ENCODE data around the gene GDAP1L1. TPM values are rescaled to one million over a fixed set of nuclear protein-coding genes. Genes with fewer than 3 reads are reported as not detected.
"Not testable (repeated sequence)": the region's sequence is repeated elsewhere in the genome, so short reads cannot be mapped to it uniquely, and the experiment has no call there.

GDAP1L1 gene
- total and polyA plus RNA-seq, 2 experiments from 2014 or later = 0.77 to 2.2 TPM

- no peaks in the 10 kb centered on the region for H4K20me1 ChIP-seq (ENCODE audit: insufficient read depth, poor library complexity, severe bottlenecking)
- DNase-seq (ENCODE audit: low spot score) = no peak
Measured at GRCh38 chr20:44324343-44324742, 77.2 kb downstream of the GDAP1L1 start.

GRCh38 chr20:44326391-44327159 is 79.5 kb downstream of the GDAP1L1 start:
- H3K27ac ChIP-seq = no peak overlapping the region
- H3K4me2 ChIP-seq = peak overlapping the region; percentile 77
- peak overlapping the region; percentile 60 for H2AFZ ChIP-seq
- no peaks in the 10 kb centered on the region for H3K27me3 ChIP-seq
- no peaks in the 10 kb centered on the region for H3K36me3 ChIP-seq (replicated peaks; ENCODE audit: insufficient read depth, low read depth)
- H3K79me2 ChIP-seq = no peaks in the 10 kb centered on the region
- no peak for TF ChIP-seq EZH2 (IDR thresholded peaks at IDR 0.05; ENCODE audit: borderline replicate concordance)
- TF ChIP-seq, protein P1, sequence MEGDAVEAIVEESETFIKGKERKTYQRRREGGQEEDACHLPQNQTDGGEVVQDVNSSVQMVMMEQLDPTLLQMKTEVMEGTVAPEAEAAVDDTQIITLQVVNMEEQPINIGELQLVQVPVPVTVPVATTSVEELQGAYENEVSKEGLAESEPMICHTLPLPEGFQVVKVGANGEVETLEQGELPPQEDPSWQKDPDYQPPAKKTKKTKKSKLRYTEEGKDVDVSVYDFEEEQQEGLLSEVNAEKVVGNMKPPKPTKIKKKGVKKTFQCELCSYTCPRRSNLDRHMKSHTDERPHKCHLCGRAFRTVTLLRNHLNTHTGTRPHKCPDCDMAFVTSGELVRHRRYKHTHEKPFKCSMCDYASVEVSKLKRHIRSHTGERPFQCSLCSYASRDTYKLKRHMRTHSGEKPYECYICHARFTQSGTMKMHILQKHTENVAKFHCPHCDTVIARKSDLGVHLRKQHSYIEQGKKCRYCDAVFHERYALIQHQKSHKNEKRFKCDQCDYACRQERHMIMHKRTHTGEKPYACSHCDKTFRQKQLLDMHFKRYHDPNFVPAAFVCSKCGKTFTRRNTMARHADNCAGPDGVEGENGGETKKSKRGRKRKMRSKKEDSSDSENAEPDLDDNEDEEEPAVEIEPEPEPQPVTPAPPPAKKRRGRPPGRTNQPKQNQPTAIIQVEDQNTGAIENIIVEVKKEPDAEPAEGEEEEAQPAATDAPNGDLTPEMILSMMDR (IDR thresholded peaks at IDR 0.05; ENCODE audit: poor library complexity) = no peak
- TF ChIP-seq EZH2phosphoT487 (IDR thresholded peaks at IDR 0.05; ENCODE audit: low read depth, severe bottlenecking, unreplicated experiment) = no peak
- peak; percentile 22 for DNase-seq (ENCODE audit: low spot score)
- WGBS (ENCODE audit: low lambda C conversion rate, missing lambda C conversion rate) = 71% methylated on average over 9 of the region's 50 CpGs
- H4K20me1 ChIP-seq (ENCODE audit: insufficient read depth, poor library complexity, severe bottlenecking) = no peaks in the 10 kb centered on the region
- peaks cover 6% of the 10 kb centered on the region for H3K4me1 ChIP-seq (ENCODE audit: insufficient read depth)
- H3K9me2 ChIP-seq (replicated peaks; ENCODE audit: insufficient read depth) = no peaks in the 10 kb centered on the region
- no peaks in the 10 kb centered on the region for H3K9me3 ChIP-seq (ENCODE audit: low read depth)
- H3K4me3 ChIP-seq = no peak overlapping the region

More at GRCh38 chr20:44324343-44324742, 77.2 kb downstream of the GDAP1L1 start:
- H3K4me2 ChIP-seq = no peak overlapping the region
- no peak overlapping the region for H3K27ac ChIP-seq
- peaks cover 6% of the 10 kb centered on the region for H3K4me1 ChIP-seq (ENCODE audit: insufficient read depth)
- no peaks in the 10 kb centered on the region for H3K36me3 ChIP-seq (replicated peaks; ENCODE audit: insufficient read depth, low read depth)
- H3K4me3 ChIP-seq = no peak overlapping the region
- 40% methylated on average over 1 of the region's 1 CpG for WGBS (ENCODE audit: low lambda C conversion rate, missing lambda C conversion rate)
- no peaks in the 10 kb centered on the region for H3K79me2 ChIP-seq
- no peak overlapping the region for H2AFZ ChIP-seq
- H3K9me2 ChIP-seq (replicated peaks; ENCODE audit: insufficient read depth) = no peaks in the 10 kb centered on the region
- H3K9me3 ChIP-seq (ENCODE audit: low read depth) = no peaks in the 10 kb centered on the region
- no peak for TF ChIP-seq EZH2phosphoT487 (IDR thresholded peaks at IDR 0.05; ENCODE audit: low read depth, severe bottlenecking, unreplicated experiment)
- no peaks in the 10 kb centered on the region for H3K27me3 ChIP-seq

- not testable (repeated sequence) for H3K4me2 ChIP-seq; H3K9me2 ChIP-seq (replicated peaks; ENCODE audit: insufficient read depth); H2AFZ ChIP-seq; H3K4me1 ChIP-seq (ENCODE audit: insufficient read depth); H4K20me1 ChIP-seq (ENCODE audit: insufficient read depth, poor library complexity, severe bottlenecking); H3K27me3 ChIP-seq; H3K27ac ChIP-seq; DNase-seq (ENCODE audit: low spot score); H3K79me2 ChIP-seq; H3K4me3 ChIP-seq; H3K36me3 ChIP-seq (replicated peaks; ENCODE audit: insufficient read depth, low read depth); H3K9me3 ChIP-seq (ENCODE audit: low read depth)
- WGBS (ENCODE audit: low lambda C conversion rate, missing lambda C conversion rate) = 92% methylated on average over 6 of the region's 7 CpGs
Measured at GRCh38 chr20:44327748-44328147, 80.6 kb downstream of the GDAP1L1 start.

DNA sequence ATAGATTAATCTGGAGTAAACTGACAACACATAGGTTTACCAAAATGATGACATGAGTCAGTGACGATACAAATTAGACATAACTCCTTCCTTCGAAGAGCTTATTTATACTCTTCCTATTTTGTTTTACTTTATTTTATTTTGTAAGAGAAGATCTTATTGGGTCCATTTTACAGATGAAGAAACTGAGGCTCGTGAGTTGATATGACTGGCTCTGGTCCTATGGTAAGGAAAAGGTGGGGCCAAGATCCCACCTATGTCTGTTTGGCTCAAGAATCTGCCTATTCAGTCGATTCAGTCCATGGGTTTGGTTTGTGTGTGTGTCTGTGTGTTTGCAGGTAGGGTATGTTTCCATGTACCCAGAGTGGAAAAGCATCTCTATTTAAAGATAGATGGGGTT is 81.3 kb downstream of the GDAP1L1 start:
- H3K9me2 ChIP-seq (replicated peaks; ENCODE audit: insufficient read depth) = no peaks in the 10 kb centered on the region
- TF ChIP-seq, protein P1 (IDR thresholded peaks at IDR 0.05; ENCODE audit: poor library complexity) = no peak
- TF ChIP-seq EZH2phosphoT487 (IDR thresholded peaks at IDR 0.05; ENCODE audit: low read depth, severe bottlenecking, unreplicated experiment) (no peak), EZH2 (IDR thresholded peaks at IDR 0.05; ENCODE audit: borderline replicate concordance) (no peak)
- no peaks in the 10 kb centered on the region for H4K20me1 ChIP-seq (ENCODE audit: insufficient read depth, poor library complexity, severe bottlenecking)
- DNase-seq (ENCODE audit: low spot score) = no peak
- H3K9me3 ChIP-seq (ENCODE audit: low read depth) = no peaks in the 10 kb centered on the region
- H3K36me3 ChIP-seq (replicated peaks; ENCODE audit: insufficient read depth, low read depth) = no peaks in the 10 kb centered on the region
- peaks cover 6% of the 10 kb centered on the region for H3K4me1 ChIP-seq (ENCODE audit: insufficient read depth)
- no peak overlapping the region for H3K27ac ChIP-seq
- no peaks in the 10 kb centered on the region for H3K27me3 ChIP-seq
- no peaks in the 10 kb centered on the region for H3K79me2 ChIP-seq
- no peak overlapping the region for H3K4me2 ChIP-seq
- no peak overlapping the region for H2AFZ ChIP-seq
- H3K4me3 ChIP-seq = no peak overlapping the region
- 93% methylated on average over 4 of the region's 4 CpGs for WGBS (ENCODE audit: low lambda C conversion rate, missing lambda C conversion rate)

Other genes starting within 250 kb of the GDAP1L1 start
- 5.7 and 6.6 TPM in 2 replicates for gene JPH2, start 60.1 kb upstream of the GDAP1L1 start, total RNA-seq
- gene JPH2, start 60.1 kb upstream of the GDAP1L1 start, polyA plus RNA-seq = 8.3 and 13.5 TPM in 2 replicates
- 34.7 and 42.7 TPM in 2 replicates for gene OSER1, start 36.5 kb upstream of the GDAP1L1 start, total RNA-seq
- gene OSER1, start 36.5 kb upstream of the GDAP1L1 start, polyA plus RNA-seq = 33.8 and 49.4 TPM in 2 replicates
- gene FITM2, start 63.9 kb downstream of the GDAP1L1 start, total RNA-seq = 6.7 and 6.8 TPM in 2 replicates
- 2.3 and 4.6 TPM in 2 replicates for gene FITM2, start 63.9 kb downstream of the GDAP1L1 start, polyA plus RNA-seq
- gene R3HDML, start 89.7 kb downstream of the GDAP1L1 start, total RNA-seq = 0.23 TPM in 1 of 2 replicates, not detected in the other
- gene R3HDML, start 89.7 kb downstream of the GDAP1L1 start, polyA plus RNA-seq = 0.21 TPM in 1 of 2 replicates, not detected in the other
- gene HNF4A, start 108.4 kb downstream of the GDAP1L1 start, total RNA-seq = 66.7 and 88.0 TPM in 2 replicates
- 27.9 and 38.2 TPM in 2 replicates for gene HNF4A, start 108.4 kb downstream of the GDAP1L1 start, polyA plus RNA-seq
- gene TTPAL, start 228.6 kb downstream of the GDAP1L1 start, total RNA-seq = 11.9 and 12.9 TPM in 2 replicates
- gene TTPAL, start 228.6 kb downstream of the GDAP1L1 start, polyA plus RNA-seq = 10.3 and 14.7 TPM in 2 replicates

All from hepatocyte (in vitro differentiated cells).